ENCODE measurements around the gene YLPM1.

YLPM1 gene

GRCh38 chr14:74841230-74842207 lies 78.4 kb downstream of the YLPM1 start:
- DNase-seq, result no peak

GRCh38 chr14:74843653-74844052 lies 80.5 kb downstream of the YLPM1 start:
- DNase-seq, result no peak

GRCh38 chr14:74846168-74846567 lies 83.1 kb downstream of the YLPM1 start:
- peak; percentile 65 for DNase-seq

GRCh38 chr14:74846968-74847665 lies 84.0 kb downstream of the YLPM1 start:
- no peak for DNase-seq

GRCh38 chr14:74848768-74849167 lies 85.7 kb downstream of the YLPM1 start:
- no peak for DNase-seq

- peak; percentile 41 for DNase-seq
Observed at GRCh38 chr14:74852922-74853530, 89.9 kb downstream of the YLPM1 start.

GRCh38 chr14:74853581-74853980 lies 90.5 kb downstream of the YLPM1 start:
- no peak for DNase-seq

- DNase-seq, result no peak
Observed at GRCh38 chr14:74855021-74855420, 91.9 kb downstream of the YLPM1 start.

GRCh38 chr14:74855945-74856344 lies 92.8 kb downstream of the YLPM1 start:
- no peak for DNase-seq

GRCh38 chr14:74856366-74856765 lies 93.2 kb downstream of the YLPM1 start:
- DNase-seq, result no peak

GRCh38 chr14:74858022-74858421 lies 94.9 kb downstream of the YLPM1 start:
- DNase-seq, result no peak

GRCh38 chr14:74859757-74860552 lies 96.8 kb downstream of the YLPM1 start:
- no peak for DNase-seq

GRCh38 chr14:74860899-74861733 lies 98.0 kb downstream of the YLPM1 start:
- peak; percentile 89 for DNase-seq

- DNase-seq, result no peak
Observed at GRCh38 chr14:74861734-74862090, 98.6 kb downstream of the YLPM1 start.

GRCh38 chr14:74863274-74863673 lies 100.2 kb downstream of the YLPM1 start:
- no peak for DNase-seq

GRCh38 chr14:74864198-74864597 lies 101.1 kb downstream of the YLPM1 start:
- DNase-seq, result no peak

GRCh38 chr14:74865156-74865555 lies 102.0 kb downstream of the YLPM1 start:
- no peak for DNase-seq

GRCh38 chr14:74866708-74867389 lies 103.7 kb downstream of the YLPM1 start:
- no peak for DNase-seq

GRCh38 chr14:74867673-74868072 lies 104.6 kb downstream of the YLPM1 start:
- peak; percentile 49 for DNase-seq

- no peak for DNase-seq
Observed at GRCh38 chr14:74868739-74869138, 105.6 kb downstream of the YLPM1 start.

GRCh38 chr14:74871819-74872218 lies 108.7 kb downstream of the YLPM1 start:
- DNase-seq, result no peak
